A673 (cell line): ENCODE results near the gene KCNH5. TPM values are rescaled to one million over a fixed set of nuclear protein-coding genes. Genes with fewer than 3 reads are reported as not detected.

Experiments
- BruUV-seq: library from RNA; stranded (reverse); fragments of 400-500 nt; replicated peaks from 2 replicates; lab custom pipeline; 2021; lab: Mats Ljungman, UMichigan
- CTCF ChIA-PET: fragments of 300-600 bp; sonication (Branson Sonifier 250); formaldehyde crosslinking; loops from one replicate; lab custom pipeline; 2022; ENCODE audit warnings: antibody characterized with exemption; lab: Charles Lee
- POLR2A ChIA-PET: fragments of 300-600 bp; sonication (Branson Sonifier 250); formaldehyde crosslinking; loops from one replicate; lab custom pipeline; 2022; ENCODE audit warnings: antibody characterized with exemption; ENCODE audit not compliant: low non-redundant PET; lab: Charles Lee
- DNase-seq: peaks from one replicate; pipeline ENCODE4 v3.0.0-alpha.2; 2015; ENCODE audit warnings: low spot score
- H3K27ac ChIP-seq: fragments of 200-600 bp; sonication (generic); 2 replicates; pipeline ENCODE4 v1.5.1; 2016; ENCODE audit warnings: mixed run types, low read depth, mild to moderate bottlenecking, mixed read lengths, antibody characterized with exemption, low read length; ENCODE audit not compliant: poor library complexity, severe bottlenecking
- H3K27me3 ChIP-seq: fragments of 200-600 bp; sonication (generic); replicated peaks from 2 replicates; pipeline ENCODE4 v1.6.1; 2017; ENCODE audit warnings: mixed run types, low read depth, mild to moderate bottlenecking, mixed read lengths, antibody characterized with exemption, low read length; ENCODE audit not compliant: insufficient read depth, poor library complexity
- H3K36me3 ChIP-seq: fragments of 200-600 bp; sonication (generic); 2 replicates; pipeline ENCODE4 v1.6.1; 2016; ENCODE audit warnings: mixed run types, mild to moderate bottlenecking, mixed read lengths, antibody characterized with exemption, low read length; ENCODE audit not compliant: insufficient read depth, poor library complexity, severe bottlenecking
- H3K4me1 ChIP-seq: fragments of 200-600 bp; sonication (generic); 2 replicates; pipeline ENCODE4 v1.6.1; 2017; ENCODE audit warnings: mixed run types, mild to moderate bottlenecking, mixed read lengths, antibody characterized with exemption, low read length; ENCODE audit not compliant: insufficient read depth, poor library complexity, severe bottlenecking
- H3K4me3 ChIP-seq: fragments of 200-600 bp; sonication (generic); 2 replicates; pipeline ENCODE4 v1.5.1; 2016; ENCODE audit warnings: low read depth, mixed run types, mild to moderate bottlenecking, mixed read lengths, low read length; ENCODE audit not compliant: poor library complexity, severe bottlenecking
- H3K9me3 ChIP-seq: fragments of 200-600 bp; sonication (generic); 2 replicates; pipeline ENCODE4 v1.6.1; 2016; ENCODE audit warnings: mixed run types, low read depth, mild to moderate bottlenecking, mixed read lengths, antibody characterized with exemption, low read length; ENCODE audit not compliant: poor library complexity, severe bottlenecking
- EZH2 ChIP-seq: fragments of 200-600 bp; sonication (generic); IDR thresholded peaks from 2 replicates; pipeline ENCODE4 v1.6.1; 2017; ENCODE audit warnings: borderline replicate concordance, low read depth, mild to moderate bottlenecking, mixed read lengths, antibody characterized with exemption, low read length; ENCODE audit not compliant: poor library complexity, severe bottlenecking
- intact Hi-C: fragments of 100-400 bp; cut with micrococcal nuclease; formaldehyde crosslinking; loops from one replicate; pipeline ENCODE4 v1.10.0; 2022; ENCODE audit not compliant: unreplicated experiment
- total RNA-seq: library from RNA; stranded (reverse); gene quantifications from 2 replicates; pipeline ENCODE4 v1.2.3, GENCODE V29; 2021
- TF ChIP-seq, protein P1 (sequence below): fragments of 300-800, 200-600 bp; sonication (generic); conservative IDR thresholded peaks from 2 replicates; pipeline ENCODE4 v1.5.1; 2017; ENCODE audit warnings: low read depth, mild to moderate bottlenecking, antibody characterized with exemption, low read length, moderate library complexity, mixed read lengths

The KCNH5 gene
- total RNA-seq, 1 experiment from 2014 or later, result 27.9 TPM

GRCh38 chr14:63078569-63078968 lies 33.3 kb upstream of the KCNH5 start:
- intact Hi-C loops, result no loop called here
- Histone ChIP-seq H3K27ac (no peak overlapping the region), H3K4me1 (no peaks in the 10 kb centered on the region), H3K36me3 (no peaks in the 10 kb centered on the region), H3K27me3 (no peaks in the 10 kb centered on the region), H3K4me3 (no peak overlapping the region), H3K9me3 (no peaks in the 10 kb centered on the region)
- ChIA-PET CTCF (no interaction called here), POLR2A (no interaction called here)
- BruUV-seq, result no TSS peak
- TF ChIP-seq EZH2, result no peak
- TF ChIP-seq, protein P1, sequence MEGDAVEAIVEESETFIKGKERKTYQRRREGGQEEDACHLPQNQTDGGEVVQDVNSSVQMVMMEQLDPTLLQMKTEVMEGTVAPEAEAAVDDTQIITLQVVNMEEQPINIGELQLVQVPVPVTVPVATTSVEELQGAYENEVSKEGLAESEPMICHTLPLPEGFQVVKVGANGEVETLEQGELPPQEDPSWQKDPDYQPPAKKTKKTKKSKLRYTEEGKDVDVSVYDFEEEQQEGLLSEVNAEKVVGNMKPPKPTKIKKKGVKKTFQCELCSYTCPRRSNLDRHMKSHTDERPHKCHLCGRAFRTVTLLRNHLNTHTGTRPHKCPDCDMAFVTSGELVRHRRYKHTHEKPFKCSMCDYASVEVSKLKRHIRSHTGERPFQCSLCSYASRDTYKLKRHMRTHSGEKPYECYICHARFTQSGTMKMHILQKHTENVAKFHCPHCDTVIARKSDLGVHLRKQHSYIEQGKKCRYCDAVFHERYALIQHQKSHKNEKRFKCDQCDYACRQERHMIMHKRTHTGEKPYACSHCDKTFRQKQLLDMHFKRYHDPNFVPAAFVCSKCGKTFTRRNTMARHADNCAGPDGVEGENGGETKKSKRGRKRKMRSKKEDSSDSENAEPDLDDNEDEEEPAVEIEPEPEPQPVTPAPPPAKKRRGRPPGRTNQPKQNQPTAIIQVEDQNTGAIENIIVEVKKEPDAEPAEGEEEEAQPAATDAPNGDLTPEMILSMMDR, result no peak
- no peak for DNase-seq

GRCh38 chr14:63076488-63076887 lies 31.2 kb upstream of the KCNH5 start:
- no peak for DNase-seq
- intact Hi-C loops, result no loop called here
- Histone ChIP-seq H3K4me1 (no peaks in the 10 kb centered on the region), H3K4me3 (no peak overlapping the region), H3K36me3 (no peaks in the 10 kb centered on the region), H3K27me3 (no peaks in the 10 kb centered on the region), H3K27ac (no peak overlapping the region), H3K9me3 (no peaks in the 10 kb centered on the region)
- TF ChIP-seq, protein P1, result no peak
- TF ChIP-seq EZH2, result no peak
- POLR2A ChIA-PET, result no interaction called here
- BruUV-seq, result no TSS peak
- CTCF ChIA-PET, result no interaction called here

DNA sequence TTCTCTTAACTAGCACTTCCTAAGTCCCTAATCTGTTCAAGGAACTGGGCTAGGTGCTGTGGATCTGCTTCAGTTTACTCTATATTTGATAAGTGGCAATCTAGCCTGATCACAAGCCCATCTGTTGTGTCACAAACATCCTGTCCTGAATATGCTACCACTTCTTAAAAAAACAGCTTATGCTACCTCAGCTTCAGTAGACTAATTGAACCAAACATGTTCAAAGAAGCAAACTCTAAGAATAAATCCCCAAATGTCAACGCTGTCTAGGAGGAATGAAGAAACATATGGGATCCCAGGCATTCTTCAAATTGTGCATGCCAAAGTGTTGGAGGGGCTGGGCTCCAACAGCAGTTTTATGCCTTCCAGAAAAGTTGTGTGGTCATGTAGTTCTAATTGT lies 10.4 kb upstream of the KCNH5 start:
- Histone ChIP-seq H3K4me3 (no peak overlapping the region), H3K9me3 (no peaks in the 10 kb centered on the region), H3K27me3 (no peaks in the 10 kb centered on the region), H3K4me1 (no peaks in the 10 kb centered on the region), H3K27ac (no peak overlapping the region), H3K36me3 (no peaks in the 10 kb centered on the region)
- BruUV-seq, result no TSS peak
- TF ChIP-seq, protein P1, result no peak
- TF ChIP-seq EZH2, result no peak
- intact Hi-C loops, result no loop called here
- POLR2A ChIA-PET, result no interaction called here
- no peak for DNase-seq
- CTCF ChIA-PET, result interaction anchor here (1.1 kb wide), 1 partner anchor 36 kb away, joined by 4 read pairs; no protein-coding TSS in a partner anchor
